Measurements from ENCODE around the gene RGS6.

DNA sequence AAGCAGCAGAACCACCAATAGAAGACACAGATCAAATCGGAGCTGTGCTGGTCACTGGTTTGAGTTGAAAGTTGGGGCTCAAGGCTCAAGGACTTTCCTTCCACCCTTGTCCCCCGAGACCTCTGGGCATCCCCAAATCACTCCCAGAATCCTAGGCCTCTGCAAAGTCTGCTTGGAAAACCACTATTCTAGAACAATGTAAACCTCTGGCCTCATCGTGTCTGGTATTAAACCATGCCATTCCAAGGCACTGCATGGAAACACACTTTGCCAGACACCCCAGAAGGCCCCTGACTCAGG lies 673.6 kb downstream of the RGS6 start:
- TF ChIP-seq POLR2A (IDR thresholded peaks at IDR 0.05; ENCODE audit: low read length) (no peak), GATA1 (IDR thresholded peaks at IDR 0.05; ENCODE audit: low read depth, low read length) (no peak)
